GM15510 (cell line): ENCODE data around the gene GSDME.

Experiments used
- POLR2A ChIP-seq: IDR thresholded peaks from 3 replicates; pipeline ENCODE4 v1.6.1; 2011; ENCODE audit warnings: borderline replicate concordance; ENCODE audit not compliant: insufficient read length; ENCODE audit errors: extremely low read depth

The GSDME gene

DNA sequence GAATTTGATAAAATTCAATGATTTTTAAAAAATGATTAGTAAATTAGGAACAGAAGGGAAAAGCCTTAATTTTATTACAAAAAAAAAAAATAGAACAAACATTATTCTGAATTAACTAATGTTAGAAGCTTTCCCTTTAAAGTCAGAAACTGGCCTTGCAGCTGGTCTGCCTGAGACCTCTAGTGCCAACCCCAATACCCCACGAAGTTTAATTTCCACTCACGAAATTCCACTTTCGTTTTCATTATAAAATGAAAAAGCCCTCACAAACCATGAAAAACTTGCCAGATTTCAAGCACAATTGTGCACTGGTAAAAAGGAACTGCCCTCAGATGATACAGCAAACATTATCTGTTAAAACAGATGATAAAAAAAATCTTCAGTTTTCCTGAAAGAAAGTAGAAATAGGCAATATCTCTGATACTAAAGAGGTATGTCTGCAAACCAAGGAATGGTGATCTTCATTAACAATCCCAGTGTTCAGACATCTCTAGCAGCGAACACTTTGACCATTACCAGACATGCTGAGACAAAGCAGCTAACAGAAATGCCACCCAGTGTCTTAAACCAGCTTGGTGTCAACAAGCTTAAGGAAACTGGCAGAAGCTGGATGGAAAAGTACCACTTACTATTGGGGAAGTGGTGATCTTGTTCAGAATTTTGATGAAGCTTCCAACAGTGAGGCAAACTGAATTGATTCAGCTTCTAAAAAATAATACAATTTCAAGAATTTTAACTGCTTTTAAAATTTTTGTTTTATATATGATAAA, 103.8 kb downstream of the GSDME start:
- no peak for TF ChIP-seq POLR2A

DNA sequence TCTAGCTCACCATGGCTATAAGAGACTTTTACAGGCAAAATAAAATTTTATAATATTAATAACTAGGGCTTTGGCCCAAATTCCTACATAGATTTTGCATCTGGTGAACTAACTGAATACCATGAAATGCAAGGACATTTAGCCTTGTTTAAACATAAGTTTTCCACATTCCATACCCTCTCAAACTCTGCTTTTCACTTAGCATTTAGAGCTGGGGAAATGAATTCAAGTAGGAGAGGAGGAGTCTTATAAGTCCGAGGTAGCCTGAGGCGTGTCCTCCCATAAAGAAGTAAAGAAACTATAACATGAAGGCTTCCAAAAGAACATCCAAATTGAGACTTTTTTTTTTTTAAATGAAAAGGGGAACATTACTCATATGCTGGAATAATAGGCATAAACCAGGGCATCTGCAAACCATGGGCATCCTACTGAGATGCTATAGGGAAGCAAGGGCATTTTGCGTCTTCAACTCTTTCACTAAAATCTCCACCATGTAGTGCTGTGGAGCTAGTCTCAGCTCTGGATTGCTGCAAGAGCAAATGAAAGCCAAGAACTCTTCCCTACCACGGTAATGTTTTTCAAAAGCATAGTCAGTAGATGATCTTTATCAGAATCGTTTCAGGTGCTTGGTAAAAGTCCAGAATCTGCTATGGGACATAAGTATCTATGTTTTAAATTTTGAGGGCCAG, 104.9 kb downstream of the GSDME start:
- TF ChIP-seq POLR2A: no peak
